SW 1271 (cell line): Measurements from ENCODE around the gene MECP2.
"Not testable (repeated sequence)": the region's sequence is repeated elsewhere in the genome, so short reads cannot be mapped to it uniquely, and the experiment has no call there.

Experiments used
- DNase-seq, 2 experiments: peaks; one replicate each; lab custom pipeline; 2025; lab: John Stamatoyannopoulos, UW

Gene MECP2

DNA sequence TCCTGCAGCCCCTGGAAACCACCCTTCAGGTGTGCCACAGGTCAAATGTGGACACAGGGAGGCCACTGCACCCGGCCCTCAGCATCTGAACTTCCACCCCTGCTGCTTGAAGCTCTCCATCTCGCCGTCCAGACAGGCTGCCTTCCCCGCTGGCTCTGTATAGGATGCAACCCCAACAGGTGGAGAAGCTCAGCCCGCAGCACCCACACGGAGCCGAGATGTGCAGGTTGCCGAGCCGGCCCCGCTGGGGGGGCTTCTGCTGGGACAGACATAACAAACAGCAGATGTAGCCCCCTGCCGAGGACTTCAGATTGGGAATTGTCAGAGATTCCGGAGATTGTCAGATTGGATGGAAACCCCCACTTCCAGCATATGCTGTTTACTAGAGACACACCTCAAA lies 104.4 kb downstream of the MECP2 start:
- no peak for DNase-seq

DNA sequence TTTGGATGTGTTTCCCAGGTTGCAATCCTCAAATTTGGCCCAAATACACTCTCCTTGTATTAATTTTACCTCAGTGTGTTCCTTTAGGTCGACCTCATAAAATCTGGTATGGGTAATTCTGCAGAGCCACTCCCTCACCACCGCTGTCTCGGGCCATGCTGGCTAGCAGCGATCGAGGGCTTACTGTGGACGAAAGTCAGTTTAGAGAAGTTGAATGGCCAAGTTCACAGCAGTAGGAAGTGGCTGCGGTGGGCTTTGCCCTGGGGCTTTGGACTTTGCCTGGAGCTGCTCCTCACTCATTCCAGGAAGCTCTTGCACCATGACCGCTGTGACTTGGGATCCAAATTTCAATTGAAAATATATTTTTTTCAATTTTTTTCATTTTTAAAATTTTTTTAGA lies 105.3 kb downstream of the MECP2 start:
- no peak for DNase-seq

DNA sequence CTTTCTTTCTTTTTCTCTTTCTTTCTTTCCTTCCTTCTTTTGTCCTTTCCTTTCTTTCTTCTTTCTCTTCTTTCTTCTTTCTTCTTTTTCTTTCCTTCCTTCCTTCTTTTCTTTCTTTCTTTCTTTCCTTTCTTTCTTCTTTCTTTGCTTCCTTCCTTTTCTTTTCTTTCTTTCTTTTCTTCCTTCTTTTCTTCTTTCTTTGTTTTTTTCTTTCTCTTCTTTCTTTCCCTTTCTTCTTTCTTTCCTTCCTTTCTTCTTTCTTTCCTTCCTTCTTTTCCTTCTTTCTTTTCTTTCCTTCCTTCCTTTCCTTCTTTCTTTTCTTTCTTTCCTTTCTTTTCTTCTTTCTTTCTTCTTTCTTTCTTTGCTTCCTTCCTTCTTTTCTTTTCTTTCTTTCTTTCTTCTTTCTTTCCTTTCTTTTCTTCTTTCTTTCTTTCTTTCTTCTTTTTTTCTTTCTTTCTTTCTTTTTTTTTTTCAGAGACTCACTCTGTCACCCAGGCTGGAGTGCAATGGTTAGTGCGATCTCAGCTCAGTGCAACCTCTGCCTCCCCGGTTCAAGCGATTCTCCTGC lies 106.4 kb downstream of the MECP2 start:
- DNase-seq = no peak

DNA sequence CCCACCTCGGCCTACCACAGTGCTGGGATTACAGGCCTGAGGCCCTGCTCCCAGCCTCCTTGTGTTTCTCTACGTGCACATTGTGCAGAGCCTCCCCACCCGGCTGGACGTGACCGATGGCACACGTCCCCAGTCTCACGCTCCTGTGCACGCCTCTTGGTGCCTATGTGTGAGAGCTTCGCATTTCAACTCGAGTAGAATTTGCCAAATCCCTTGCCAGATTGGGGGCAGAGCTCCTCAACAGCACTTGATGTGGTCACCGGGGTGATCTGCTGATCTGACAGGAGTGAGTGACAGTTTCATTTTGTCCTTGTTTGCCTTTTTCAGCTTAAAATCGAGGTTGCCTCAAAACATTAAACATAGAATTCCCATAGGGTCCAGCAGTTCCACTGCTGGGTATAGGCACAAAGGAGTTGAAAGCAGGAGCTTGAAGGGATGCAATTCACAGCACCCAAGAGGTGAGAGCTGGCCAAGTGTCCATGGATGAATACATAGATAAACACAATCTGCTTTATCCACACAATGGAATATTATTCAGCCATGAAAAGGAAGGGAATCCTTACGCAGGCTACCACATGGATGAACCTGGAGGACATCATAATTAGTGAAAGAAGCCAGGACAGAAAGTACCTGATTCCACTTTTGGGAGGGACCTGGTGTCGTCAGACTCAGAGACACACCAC lies 107.4 kb downstream of the MECP2 start:
- no peak for DNase-seq

DNA sequence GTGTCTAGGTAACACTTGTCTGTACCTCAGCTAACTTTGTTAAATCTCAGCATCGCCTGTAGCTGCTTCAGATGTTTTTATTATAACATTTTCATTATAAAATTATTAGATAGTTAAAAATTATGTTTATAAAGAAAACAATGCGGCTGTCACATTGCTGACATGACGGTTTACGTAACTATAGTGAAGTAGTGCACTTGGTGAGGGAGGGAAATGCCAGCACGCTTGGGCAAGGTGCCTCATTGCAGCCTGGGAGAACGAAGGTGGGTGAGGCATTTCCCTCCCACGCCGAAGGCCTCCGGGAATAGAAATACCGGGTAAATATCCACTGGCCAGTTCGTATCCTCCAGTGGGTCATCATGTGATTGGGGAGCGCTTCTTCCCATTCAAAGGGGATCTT lies 109.0 kb downstream of the MECP2 start:
- no peak for DNase-seq

DNA sequence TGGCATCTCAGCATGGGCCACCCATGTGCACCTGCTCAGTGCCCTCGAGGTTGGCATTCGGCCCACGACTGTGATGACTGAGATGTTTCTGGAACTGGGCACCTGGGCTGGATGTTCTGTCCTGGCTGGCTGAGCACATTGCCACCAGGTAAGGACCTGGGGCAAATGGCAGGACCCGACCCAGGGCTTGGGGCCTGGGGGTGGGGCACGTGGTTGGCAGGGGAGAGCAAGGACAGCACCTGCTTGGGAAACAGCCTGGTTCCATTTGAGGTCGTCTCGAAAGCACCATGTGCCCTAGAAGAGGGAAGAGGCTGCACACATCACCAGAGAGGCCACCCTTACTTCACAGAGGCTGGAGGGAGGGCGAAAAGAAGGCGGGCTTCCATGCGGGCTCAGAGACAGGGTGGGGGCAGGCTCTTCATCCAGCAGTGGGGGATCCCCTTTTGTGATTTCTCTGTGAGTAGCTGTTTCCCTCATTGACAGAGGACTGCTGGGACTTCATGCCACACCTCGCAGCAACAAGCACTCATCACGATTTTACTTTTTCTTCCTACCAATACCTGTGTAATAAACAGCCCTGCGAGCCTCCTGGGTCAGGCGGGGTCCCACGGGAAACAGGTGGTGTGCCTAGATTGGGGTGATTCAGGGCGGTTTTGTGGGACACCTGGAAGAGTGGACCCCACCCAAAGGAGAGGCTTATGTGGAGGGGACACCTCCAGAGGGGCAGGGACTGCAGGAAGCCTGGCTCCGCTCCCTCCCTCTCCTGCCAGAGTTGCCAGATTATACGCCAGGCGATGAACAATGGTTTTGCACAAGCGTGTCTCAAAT lies 113.0 kb downstream of the MECP2 start:
- no peak for DNase-seq

DNA sequence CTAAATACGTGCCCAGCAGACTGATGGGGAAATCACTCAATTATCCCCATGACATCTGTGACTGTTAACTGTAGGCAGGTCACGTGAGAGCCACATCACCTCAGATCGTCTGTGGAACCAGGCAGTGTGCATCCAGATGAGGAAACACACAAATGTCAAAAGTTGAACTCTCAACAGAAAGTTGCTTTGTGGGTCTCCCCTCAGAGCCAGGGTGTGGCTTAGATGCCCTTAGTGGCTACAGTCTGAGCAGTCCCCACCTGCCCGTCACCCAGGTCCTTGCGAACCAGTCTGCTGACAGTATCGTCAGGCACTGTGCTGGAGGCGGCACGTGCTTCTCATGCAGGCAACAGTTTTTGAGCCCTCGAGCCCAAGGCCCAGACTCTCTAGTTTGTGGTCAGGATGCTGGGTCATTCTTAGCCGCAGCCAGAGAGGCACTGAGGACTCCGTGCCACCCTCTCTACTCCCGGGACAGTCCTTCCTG lies 114.2 kb downstream of the MECP2 start:
- DNase-seq = no peak

DNA sequence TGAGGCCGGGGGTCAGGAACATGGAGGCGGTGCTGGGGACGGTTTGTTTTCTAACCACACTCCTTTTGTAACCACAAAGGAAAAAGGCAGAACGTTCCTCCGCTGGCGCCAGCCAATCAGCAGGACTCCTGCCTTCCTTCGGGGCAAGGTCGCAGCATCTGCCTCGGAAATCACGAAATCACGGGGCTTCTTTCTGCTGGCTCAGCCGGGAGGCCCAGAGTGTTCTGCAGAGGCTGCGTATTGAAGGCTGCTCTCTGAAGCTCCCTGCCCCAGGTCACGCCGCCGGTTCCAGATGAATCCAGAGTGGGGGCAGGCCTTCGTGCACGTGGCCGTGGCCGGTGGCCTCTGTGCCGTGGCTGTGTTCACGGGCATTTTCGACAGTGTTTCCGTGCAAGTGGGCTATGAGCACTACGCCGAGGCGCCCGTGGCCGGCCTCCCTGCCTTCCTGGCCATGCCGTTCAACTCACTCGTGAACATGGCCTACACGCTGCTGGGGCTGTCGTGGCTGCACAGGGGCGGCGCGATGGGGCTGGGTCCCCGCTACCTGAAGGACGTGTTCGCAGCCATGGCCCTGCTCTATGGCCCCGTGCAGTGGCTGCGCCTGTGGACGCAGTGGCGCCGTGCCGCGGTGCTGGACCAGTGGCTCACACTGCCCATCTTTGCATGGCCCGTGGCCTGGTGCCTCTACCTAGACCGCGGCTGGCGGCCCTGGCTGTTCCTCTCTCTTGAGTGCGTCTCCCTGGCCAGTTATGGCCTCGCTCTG lies 115.6 kb downstream of the MECP2 start:
- DNase-seq = no peak

DNA sequence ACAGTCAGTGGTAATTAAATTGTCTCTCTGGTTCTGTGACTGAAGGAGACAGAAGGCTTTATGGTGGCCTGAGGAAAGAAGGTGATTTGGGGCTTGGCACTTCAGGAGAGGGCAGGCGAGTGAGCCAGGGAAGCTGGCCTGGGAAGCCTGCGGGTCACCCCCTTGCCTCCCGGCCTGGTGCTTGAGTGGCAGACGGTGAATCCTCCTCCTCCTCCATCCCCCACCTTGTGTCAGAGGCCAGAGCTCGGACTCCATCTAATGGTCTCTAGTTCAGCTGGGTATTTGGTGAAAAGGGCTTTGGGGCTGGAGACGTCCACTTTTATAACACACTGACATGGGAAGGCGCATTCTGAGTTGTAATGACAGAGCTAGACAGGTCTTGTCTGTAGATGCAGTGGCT lies 116.3 kb downstream of the MECP2 start:
- no peak for DNase-seq

DNA sequence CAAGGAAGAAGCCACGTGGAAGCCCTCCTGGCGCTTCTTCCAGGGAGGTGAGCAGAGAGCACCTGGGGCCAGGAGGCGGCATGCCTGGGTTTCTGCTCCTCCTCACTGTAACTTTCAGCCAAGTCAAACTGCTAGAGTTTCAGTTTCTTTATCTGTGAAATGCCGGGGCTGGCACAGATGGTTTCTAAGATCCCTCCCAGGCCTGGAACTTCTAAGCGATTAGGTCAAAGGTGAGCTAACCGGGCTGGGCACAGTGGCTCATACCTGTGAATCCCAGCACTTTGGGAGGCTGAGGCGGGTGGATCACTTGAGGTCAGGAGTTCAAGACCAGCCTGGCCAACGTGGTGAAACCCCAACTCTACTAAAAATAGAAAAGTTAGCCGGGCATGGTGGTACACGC lies 117.1 kb downstream of the MECP2 start:
- not testable (repeated sequence) for DNase-seq

DNA sequence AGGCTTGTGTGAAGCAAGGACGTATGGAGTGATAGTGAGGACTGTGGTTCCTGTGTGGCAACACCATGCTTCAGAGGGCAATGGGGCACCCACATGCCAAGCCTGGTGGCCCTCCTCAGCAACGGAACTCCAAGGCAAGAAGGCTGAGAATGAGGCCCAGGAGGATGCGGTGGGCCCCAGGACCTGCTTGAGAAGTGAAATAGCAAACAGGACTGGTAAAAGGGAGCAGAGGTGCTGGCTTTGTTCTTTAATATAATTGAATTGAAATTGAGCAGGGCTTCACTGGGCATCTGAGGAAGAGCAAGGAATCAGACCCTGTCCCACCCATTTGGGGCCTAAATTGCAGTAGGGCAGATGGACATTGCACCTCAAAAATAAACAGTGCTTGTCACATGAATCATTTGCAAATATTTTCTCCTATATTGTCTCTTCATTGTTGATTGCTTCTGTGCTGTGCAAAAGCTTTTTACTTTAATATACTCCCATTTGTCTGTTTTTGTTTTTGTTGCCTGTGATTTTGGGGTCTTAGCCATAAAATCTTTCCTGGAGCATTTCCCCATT lies 122.7 kb downstream of the MECP2 start:
- DNase-seq = no peak

DNA sequence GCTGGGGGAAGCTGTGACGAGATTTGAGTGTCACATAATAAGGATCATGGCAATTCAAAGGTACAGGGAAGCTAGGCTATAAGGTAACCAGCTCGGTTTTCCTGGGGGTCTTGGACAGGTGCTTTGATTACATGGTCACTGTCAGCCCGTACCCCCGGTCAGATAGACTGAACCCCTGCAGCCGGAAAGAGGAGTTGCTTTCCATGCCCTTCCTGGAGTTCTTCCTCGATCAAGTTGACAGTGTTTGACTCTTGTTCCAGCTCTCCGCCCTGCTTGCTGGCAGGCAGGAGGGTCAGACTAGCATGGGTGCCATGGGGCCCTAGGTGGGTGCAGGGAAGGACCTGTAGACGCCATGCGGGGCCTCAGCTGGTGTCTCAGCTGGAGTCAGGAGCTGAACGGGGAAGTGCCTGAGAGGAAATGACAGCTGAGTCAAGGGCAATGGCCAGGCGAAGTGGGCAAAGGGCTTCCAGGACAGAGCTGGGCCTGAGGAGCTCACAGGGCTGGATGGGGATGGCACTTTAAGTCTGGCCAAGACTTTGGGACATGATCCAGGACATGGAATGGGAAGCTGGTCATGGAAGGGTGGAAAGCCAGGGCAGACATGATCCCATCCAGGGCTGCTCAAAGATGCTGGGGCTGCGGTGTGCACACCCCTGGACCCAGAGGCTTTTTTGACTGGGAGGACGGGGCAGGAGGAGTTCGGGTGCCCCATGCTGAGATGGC lies 123.4 kb downstream of the MECP2 start:
- DNase-seq = no peak

DNA sequence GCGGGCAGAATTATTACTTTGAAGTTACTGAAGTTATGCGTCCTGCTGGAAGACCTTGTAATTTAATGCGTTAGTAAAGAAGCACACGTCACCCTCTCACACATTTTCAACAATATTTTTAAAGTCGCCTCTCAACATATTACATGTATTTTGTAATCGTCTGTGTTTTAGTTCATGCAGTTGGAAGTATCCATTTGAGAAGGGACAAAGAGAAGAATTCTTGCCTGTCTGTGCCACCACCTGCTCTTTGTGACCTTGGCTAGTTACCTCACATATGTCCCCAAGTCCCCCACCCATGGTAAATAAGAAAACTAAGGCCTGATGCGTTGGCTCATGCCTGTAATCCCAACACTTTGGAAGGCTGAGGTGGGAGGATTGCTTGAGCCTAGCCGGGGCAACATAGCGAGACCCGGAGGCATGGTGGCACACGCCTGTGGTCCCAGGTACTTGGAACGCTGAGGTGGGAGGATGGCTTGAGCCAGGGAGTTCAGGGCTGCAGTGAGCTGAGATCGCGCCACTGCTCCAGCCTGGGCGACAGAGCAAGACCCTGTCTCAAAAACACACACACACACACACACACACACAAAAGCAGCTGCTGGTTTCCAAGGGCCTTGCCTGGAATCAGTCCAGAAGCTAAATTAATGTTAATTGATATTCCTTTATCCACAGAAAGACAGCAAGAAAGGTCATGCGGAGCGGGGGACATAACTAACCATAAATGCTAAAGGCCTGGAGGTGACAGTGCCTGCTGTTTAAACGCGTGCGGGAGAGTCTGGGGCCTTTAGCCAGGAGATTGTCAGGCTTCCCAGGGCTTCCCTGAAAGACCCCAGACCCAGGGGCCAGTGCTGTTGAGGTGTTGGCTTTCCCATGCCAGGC lies 124.2 kb downstream of the MECP2 start:
- DNase-seq = peak in 1 of 2 experiments; percentile 48

DNA sequence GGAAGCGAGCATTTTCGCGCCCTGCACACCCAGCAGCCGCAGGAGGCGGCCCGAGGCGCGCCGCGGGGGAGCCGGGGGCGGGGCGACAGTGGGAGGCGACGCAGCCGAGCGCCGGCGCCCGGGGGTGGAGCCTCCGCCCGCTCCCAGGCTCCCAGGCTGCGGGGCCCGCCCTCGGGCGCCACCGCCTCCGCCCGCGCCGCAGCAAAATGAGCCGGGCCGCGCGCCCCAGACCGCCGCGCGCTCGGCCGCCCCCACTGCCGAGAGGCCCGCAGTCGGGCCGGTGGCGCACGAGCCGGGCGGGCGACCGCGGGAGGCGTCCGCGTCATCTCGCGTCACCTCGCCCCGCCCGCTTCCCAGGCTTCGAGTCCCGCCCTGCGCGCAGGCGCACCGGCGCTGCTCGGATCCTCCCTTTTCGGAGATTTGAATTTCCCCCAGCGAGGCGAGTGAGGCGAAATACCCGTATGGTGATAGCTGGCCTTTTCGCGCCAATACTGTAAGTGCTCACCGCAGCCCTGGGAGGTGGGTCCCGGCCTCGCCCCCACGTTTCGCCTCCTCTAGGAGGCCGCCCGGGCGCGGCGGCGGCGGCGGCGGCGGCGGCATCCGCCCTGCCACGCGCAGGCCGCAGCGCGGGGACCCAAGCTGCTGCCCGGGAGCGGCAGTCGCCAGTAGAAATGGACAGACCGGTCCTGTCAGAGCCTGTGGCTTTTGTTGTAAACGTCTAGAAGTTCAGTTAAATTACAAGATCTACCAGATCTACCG lies 125.0 kb downstream of the MECP2 start, which contains the start of gene TMEM187:
Gene TMEM187 (plus strand): TSS at position 387 of the 759 bp plus-strand sequence. CDS start 9,309 bp downstream, outside the sequence.
- peak; percentile 62 to 80 for DNase-seq
